Parathyroid adenoma (tissue), 2 donors: ENCODE results near the gene DHX30.

ENCODE experiments used
- H2AFZ ChIP-seq: fragments of 300-600 bp; sonication (generic); one replicate; pipeline ENCODE4 v1.7.0; 2017; ENCODE audit warnings: antibody characterized with exemption, mild to moderate bottlenecking
- H3K27ac ChIP-seq: fragments of 300-600 bp; sonication (generic); one replicate; pipeline ENCODE4 v1.7.0; 2017
- H3K27me3 ChIP-seq: fragments of 300-600 bp; sonication (generic); one replicate; pipeline ENCODE4 v1.7.0; 2017; ENCODE audit warnings: low read length; ENCODE audit not compliant: control insufficient read depth, insufficient read depth
- H3K36me3 ChIP-seq: fragments of 300-600 bp; sonication (generic); one replicate; pipeline ENCODE4 v1.7.0; 2017; ENCODE audit warnings: low read length; ENCODE audit not compliant: control insufficient read depth, insufficient read depth
- H3K4me1 ChIP-seq: fragments of 300-600 bp; sonication (generic); one replicate; pipeline ENCODE4 v1.7.0; 2017; ENCODE audit warnings: control low read depth
- H3K4me2 ChIP-seq: fragments of 300-600 bp; sonication (generic); one replicate; pipeline ENCODE4 v1.7.0; 2017; ENCODE audit warnings: low read length
- H3K4me3 ChIP-seq: fragments of 300-600 bp; sonication (generic); one replicate; pipeline ENCODE4 v1.7.0; 2017; ENCODE audit warnings: low read depth, low read length
- H3K79me2 ChIP-seq: fragments of 300-600 bp; sonication (generic); one replicate; pipeline ENCODE4 v1.7.0; 2017; ENCODE audit warnings: control low read depth
- H3K9ac ChIP-seq: fragments of 300-600 bp; sonication (generic); one replicate; pipeline ENCODE4 v1.7.0; 2017; ENCODE audit warnings: mild to moderate bottlenecking
- H3K9me3 ChIP-seq: fragments of 300-600 bp; sonication (generic); one replicate; pipeline ENCODE4 v1.7.0; 2017; ENCODE audit warnings: low read length; ENCODE audit not compliant: control insufficient read depth
- TF ChIP-seq, protein P1 (sequence below): fragments of 300-600 bp; sonication (generic); IDR thresholded peaks from one replicate; pipeline ENCODE4 v1.7.0; 2017; ENCODE audit warnings: antibody characterized with exemption, mild to moderate bottlenecking
- donor health status: primary hyperparathyroidism.

The DHX30 gene

DNA sequence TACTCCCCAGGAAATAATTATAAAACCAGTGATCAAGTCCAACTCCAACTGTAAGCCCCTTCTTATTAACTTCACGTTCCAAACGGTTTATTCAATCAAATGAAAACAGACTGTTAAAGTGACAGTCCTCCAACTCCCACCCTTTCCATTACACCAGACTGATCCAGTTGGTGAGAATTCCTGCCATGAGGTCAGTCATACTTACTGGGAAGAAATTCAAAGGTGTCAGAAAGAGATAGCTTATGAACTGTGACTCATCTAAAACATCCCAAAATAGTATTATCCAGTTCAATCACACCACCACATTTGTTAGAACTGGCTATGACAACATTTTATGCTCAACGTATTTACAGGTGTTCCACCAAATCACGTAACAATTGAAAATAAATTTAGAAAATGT is 40.7 kb upstream of the DHX30 start:
- no peaks in the 10 kb centered on the region for H3K9me3 ChIP-seq
- H2AFZ ChIP-seq, result no peak overlapping the region
- no peaks in the 10 kb centered on the region for H3K36me3 ChIP-seq
- TF ChIP-seq, protein P1, sequence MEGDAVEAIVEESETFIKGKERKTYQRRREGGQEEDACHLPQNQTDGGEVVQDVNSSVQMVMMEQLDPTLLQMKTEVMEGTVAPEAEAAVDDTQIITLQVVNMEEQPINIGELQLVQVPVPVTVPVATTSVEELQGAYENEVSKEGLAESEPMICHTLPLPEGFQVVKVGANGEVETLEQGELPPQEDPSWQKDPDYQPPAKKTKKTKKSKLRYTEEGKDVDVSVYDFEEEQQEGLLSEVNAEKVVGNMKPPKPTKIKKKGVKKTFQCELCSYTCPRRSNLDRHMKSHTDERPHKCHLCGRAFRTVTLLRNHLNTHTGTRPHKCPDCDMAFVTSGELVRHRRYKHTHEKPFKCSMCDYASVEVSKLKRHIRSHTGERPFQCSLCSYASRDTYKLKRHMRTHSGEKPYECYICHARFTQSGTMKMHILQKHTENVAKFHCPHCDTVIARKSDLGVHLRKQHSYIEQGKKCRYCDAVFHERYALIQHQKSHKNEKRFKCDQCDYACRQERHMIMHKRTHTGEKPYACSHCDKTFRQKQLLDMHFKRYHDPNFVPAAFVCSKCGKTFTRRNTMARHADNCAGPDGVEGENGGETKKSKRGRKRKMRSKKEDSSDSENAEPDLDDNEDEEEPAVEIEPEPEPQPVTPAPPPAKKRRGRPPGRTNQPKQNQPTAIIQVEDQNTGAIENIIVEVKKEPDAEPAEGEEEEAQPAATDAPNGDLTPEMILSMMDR, result no peak
- no peaks in the 10 kb centered on the region for H3K4me1 ChIP-seq
- peaks cover 28% of the 10 kb centered on the region for H3K79me2 ChIP-seq
- no peak overlapping the region for H3K4me2 ChIP-seq
- H3K9ac ChIP-seq, result no peak overlapping the region
- no peak overlapping the region for H3K4me3 ChIP-seq
- no peaks in the 10 kb centered on the region for H3K27me3 ChIP-seq
- no peak overlapping the region for H3K27ac ChIP-seq

DNA sequence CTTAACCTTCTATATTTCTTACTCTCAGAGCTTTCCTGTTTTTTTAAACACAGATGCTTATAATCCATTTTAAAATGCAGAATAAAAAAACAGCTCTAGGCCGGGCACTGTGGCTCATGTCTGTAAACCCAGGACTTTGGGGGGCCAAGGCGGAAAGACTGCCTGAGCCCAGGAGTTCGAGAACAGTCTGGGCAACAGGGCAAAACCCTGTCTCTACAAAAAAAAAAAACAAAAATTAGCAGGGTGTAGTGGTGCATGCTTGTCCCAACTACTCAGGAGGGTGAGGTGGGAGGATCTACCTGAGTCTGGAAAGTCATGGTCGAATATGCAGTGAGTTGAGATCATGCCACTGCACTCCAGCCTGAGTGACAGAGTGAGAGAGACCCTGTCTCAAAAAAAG is 36.8 kb upstream of the DHX30 start:
- Histone ChIP-seq H3K4me1 (no peaks in the 10 kb centered on the region), H3K36me3 (no peaks in the 10 kb centered on the region), H3K79me2 (peaks cover 42% of the 10 kb centered on the region), H3K9me3 (no peaks in the 10 kb centered on the region), H3K4me3 (no peak overlapping the region), H2AFZ (no peak overlapping the region), H3K27me3 (no peaks in the 10 kb centered on the region), H3K9ac (no peak overlapping the region), H3K27ac (no peak overlapping the region), H3K4me2 (no peak overlapping the region)
- TF ChIP-seq, protein P1, result no peak

DNA sequence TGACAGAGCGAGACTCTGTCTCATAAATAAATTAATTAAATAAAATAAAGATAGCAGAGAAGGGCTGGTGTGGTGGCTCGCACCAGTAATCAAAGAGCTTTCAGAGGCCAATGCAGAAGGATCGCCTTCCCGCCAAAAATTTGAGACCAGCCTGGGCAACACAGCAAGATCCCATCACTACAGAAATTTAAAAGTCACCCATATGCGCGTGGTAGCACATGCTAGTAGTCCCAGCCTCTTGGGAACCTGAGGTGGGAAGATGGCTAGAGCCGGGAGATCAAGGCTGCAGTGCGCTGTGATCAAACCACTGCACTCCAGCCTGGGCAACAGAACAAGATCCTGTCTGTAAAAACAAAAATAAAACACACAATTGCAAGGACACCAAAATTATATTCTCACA is 30.9 kb upstream of the DHX30 start:
- H3K4me3 ChIP-seq, result no peak overlapping the region
- TF ChIP-seq, protein P1, result no peak
- H3K9me3 ChIP-seq, result no peaks in the 10 kb centered on the region
- no peak overlapping the region for H3K9ac ChIP-seq
- no peaks in the 10 kb centered on the region for H3K4me1 ChIP-seq
- no peak overlapping the region for H2AFZ ChIP-seq
- no peaks in the 10 kb centered on the region for H3K27me3 ChIP-seq
- peaks cover 75% of the 10 kb centered on the region for H3K79me2 ChIP-seq
- no peak overlapping the region for H3K4me2 ChIP-seq
- H3K27ac ChIP-seq, result no peak overlapping the region
- no peaks in the 10 kb centered on the region for H3K36me3 ChIP-seq

DNA sequence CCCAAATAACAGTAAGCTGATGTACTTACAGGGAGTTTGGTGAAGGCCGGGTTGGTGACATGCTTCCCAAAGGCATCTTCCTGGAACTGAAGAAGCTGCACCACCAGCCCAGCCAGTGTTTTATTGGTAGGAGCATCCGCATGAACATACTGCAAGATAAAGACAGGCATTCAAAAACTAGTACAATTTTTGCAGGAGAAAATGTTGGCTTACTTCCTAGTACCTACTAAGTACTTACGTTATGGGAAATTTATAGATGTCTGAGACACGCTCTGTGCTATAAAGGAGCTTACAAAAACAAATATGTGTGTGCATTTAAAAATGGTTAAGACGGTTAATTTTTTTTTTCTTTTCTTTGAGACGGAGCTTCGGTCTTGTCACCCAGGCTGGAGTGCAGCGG is 30.1 kb upstream of the DHX30 start:
- peaks cover 74% of the 10 kb centered on the region for H3K79me2 ChIP-seq
- no peak overlapping the region for H2AFZ ChIP-seq
- H3K27me3 ChIP-seq, result no peaks in the 10 kb centered on the region
- no peak overlapping the region for H3K27ac ChIP-seq
- no peaks in the 10 kb centered on the region for H3K9me3 ChIP-seq
- no peak overlapping the region for H3K4me3 ChIP-seq
- no peaks in the 10 kb centered on the region for H3K36me3 ChIP-seq
- no peak overlapping the region for H3K9ac ChIP-seq
- no peaks in the 10 kb centered on the region for H3K4me1 ChIP-seq
- TF ChIP-seq, protein P1, result no peak
- H3K4me2 ChIP-seq, result no peak overlapping the region

DNA sequence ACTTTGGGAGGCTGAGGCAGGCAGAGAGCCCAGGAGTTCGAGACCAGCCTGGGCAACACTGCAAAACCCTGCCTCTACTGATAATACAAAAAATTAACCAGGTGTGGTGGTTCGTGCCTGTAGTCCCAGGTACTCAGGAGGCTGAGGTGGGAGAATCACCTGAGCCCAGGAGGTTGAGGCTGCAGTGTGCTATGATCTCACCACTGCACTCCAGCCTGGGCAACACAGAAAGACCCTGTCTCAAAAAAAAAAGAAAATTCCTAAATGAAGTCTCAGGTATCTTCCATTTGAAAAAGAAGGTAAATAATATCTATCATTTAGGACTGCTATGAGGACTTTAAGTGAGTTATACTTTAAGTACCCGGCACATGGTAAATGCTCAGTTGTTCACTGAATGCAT is 24.2 kb upstream of the DHX30 start:
- Histone ChIP-seq H3K4me3 (no peak overlapping the region), H3K27ac (no peak overlapping the region), H3K36me3 (no peaks in the 10 kb centered on the region), H3K79me2 (peaks cover 47% of the 10 kb centered on the region), H3K9me3 (no peaks in the 10 kb centered on the region), H3K27me3 (no peaks in the 10 kb centered on the region), H3K4me1 (peaks cover 12% of the 10 kb centered on the region), H3K9ac (no peak overlapping the region), H2AFZ (no peak overlapping the region), H3K4me2 (no peak overlapping the region)
- TF ChIP-seq, protein P1, result no peak
